Measurements from ENCODE around the gene SPATA2L.
A peak's percentile ranks its signal among the peaks of the same experiment; 100 is the strongest.

SPATA2L gene

GRCh38 chr16:89717688-89718505, 16.4 kb upstream of the SPATA2L start:
- no peak overlapping the region for H3K27ac ChIP-seq
- TF ChIP-seq ZFX (IDR thresholded peaks at IDR 0.05), result no peak
- no peak for TF ChIP-seq CTCF (conservative IDR thresholded peaks at IDR 0.05)

DNA sequence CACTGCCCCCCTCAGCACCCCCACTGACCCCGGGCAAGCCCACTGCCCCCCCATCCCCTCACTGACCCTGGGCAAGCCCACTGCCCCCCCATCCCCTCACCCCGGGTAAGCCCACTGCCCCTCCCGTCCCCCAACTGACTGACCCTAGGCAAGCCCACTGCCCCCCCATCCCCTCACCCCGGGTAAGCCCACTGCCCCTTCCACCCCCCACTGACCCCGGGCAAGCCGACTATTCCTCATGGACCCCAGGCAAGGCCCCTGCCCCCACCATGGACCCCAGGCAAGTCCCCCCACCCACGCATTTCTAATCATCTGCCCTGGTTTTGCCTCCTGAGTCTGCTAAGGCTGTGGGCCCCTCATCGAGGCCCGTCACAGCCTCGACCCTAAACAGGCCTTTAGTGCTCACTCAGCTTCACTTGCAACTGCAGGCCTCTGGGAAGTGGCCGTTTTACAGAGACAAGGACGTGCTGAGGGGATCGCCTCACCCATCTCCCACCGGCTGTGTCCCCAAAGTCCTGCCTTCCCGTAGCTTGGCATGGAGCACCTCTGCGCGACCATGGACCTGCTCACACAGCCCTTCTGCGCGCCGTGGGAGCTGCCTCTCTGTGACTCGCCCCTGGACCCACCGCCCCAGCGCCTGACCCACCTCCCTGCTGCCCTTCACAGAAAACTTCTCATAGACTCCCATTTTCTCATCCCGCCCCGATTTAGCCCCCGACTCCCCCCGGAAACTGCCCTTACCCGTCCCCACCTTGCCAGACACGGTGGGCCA, 15.6 kb upstream of the SPATA2L start:
- TF ChIP-seq ZFX (IDR thresholded peaks at IDR 0.05), result no peak
- no peak for TF ChIP-seq CTCF (conservative IDR thresholded peaks at IDR 0.05)
- H3K27ac ChIP-seq, result no peak overlapping the region

- TF ChIP-seq ZFX (IDR thresholded peaks at IDR 0.05) (no peak), CTCF (conservative IDR thresholded peaks at IDR 0.05) (no peak)
- H3K27ac ChIP-seq, result no peak overlapping the region
These were observed 15.0 kb upstream of the SPATA2L start for GRCh38 chr16:89716493-89716892.

- peak overlapping the region; percentile 80 for H3K27ac ChIP-seq
- TF ChIP-seq ZFX (IDR thresholded peaks at IDR 0.05), result no peak
- TF ChIP-seq CTCF (conservative IDR thresholded peaks at IDR 0.05), result no peak
These were observed 10.8 kb upstream of the SPATA2L start for GRCh38 chr16:89712274-89712781.

GRCh38 chr16:89711601-89712273, 10.2 kb upstream of the SPATA2L start:
- TF ChIP-seq CTCF (conservative IDR thresholded peaks at IDR 0.05), result no peak
- TF ChIP-seq ZFX (IDR thresholded peaks at IDR 0.05), result peak; percentile 60; the same call in 1 of the 2 replicates
- peak overlapping the region; percentile 80 for H3K27ac ChIP-seq

DNA sequence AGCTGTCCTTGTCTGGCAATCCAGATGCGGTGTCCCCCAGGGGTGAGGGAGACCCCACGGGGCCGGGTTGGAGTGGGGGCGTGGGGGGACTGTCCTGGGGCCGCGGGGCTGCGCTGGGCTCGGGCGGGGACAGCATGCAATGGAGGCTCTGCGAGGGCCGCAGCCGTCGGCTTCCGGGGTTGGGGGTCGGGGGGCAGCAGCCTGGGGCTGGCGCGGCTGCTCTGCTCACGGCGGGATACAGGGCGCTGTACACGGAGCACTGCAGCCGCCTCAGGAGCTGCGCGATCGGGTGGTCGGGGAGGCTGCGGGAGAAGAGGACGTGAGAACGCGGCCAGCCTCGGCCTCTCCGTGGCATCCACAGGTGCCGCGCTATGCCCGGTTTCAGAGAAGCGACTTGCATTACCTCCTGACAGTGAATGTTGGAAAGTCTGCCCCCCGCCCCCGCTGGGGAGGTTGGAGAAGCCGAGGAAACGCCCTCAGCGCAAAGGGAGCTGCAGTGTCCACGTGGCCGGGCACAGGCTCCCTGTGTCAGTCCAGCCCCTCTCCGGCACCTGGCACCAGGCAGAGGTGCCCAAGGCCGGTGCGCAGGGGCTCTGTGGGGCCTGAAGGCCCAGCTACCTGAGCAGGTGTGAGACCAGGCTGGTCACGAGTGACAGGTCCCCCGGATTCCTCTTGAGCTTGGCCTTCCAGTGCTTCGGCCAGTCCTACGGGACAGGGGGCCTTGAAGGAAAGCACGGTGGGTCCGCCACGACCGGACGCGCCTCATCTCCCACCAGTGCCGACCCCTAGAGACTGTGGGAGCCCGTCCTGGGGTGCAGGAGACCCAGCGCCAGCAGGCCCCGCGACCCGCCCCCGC, 9.4 kb upstream of the SPATA2L start:
- TF ChIP-seq ZFX (IDR thresholded peaks at IDR 0.05) (no peak), CTCF (conservative IDR thresholded peaks at IDR 0.05) (no peak)
- H3K27ac ChIP-seq, result no peak overlapping the region; the same call in 1 of the 2 replicates

All from C4-2B (cell line).